GM10248 (cell line): Measurements from ENCODE around the gene RFPL2.

Source experiments
- CTCF ChIA-PET: fragments of 300-600 bp; sonication (Branson Sonifier 250); formaldehyde crosslinking; extraction: SDS; loops from one replicate; lab custom pipeline; 2021; ENCODE audit warnings: antibody characterized with exemption; lab: Yijun Ruan, JAX
- POLR2A ChIA-PET: fragments of 350-650 bp; sonication (Branson Sonifier 250); formaldehyde crosslinking; extraction: SDS; loops from one replicate; lab custom pipeline; 2020; ENCODE audit warnings: antibody characterized with exemption; lab: Yijun Ruan, JAX
- DNase-seq: peaks from one replicate; pipeline ENCODE4 v3.0.0; 2012; ENCODE audit errors: extremely low spot score
- CTCF ChIP-seq: IDR thresholded peaks from 2 replicates; pipeline ENCODE4 v1.5.1; 2012; ENCODE audit warnings: mild to moderate bottlenecking, low read depth; ENCODE audit errors: extremely low read depth, missing control alignments, control extremely low read depth

The RFPL2 gene

GRCh38 chr22:32207971-32208480 is 3.2 kb upstream of the RFPL2 start:
- TF ChIP-seq CTCF = no peak

GRCh38 chr22:32206774-32207758 is 2.2 kb upstream of the RFPL2 start:
- ChIA-PET CTCF (interaction anchor here (1.0 to 1.4 kb wide), 2 partner anchors 8 to 230 kb away, joined by 3 read pairs; no protein-coding TSS in a partner anchor), POLR2A (no interaction called here)
- no peak for DNase-seq
- TF ChIP-seq CTCF = peak; percentile 74

More at GRCh38 chr22:32207971-32208480, 3.2 kb upstream of the RFPL2 start:
- ChIA-PET POLR2A (no interaction called here), CTCF (interaction anchor here (0.7 to 1.4 kb wide), 3 partner anchors 9 to 231 kb away, joined by 3 read pairs; no protein-coding TSS in a partner anchor)
- no peak for DNase-seq

- ChIA-PET CTCF (no interaction called here), POLR2A (no interaction called here)
- no peak for DNase-seq
- no peak for TF ChIP-seq CTCF
Observed at GRCh38 chr22:32205974-32206773, 1.3 kb upstream of the RFPL2 start.

GRCh38 chr22:32204040-32204855 is 625 bp downstream of the RFPL2 start:
- TF ChIP-seq CTCF = no peak
- DNase-seq = no peak
- ChIA-PET POLR2A (no interaction called here), CTCF (no interaction called here)

GRCh38 chr22:32203181-32204039 is 1.5 kb downstream of the RFPL2 start:
- CTCF ChIA-PET = no interaction called here
- no peak for DNase-seq
- no peak for TF ChIP-seq CTCF
- POLR2A ChIA-PET = no interaction called here
